HepG2 (cell line): Measurements from ENCODE around the gene TECPR1. TPM values are rescaled to one million over a fixed set of nuclear protein-coding genes. Genes with fewer than 3 reads are reported as not detected.

Experiments used
- BRCA1 ChIP-seq: sonication (generic); formaldehyde crosslinking; IDR thresholded peaks from 2 replicates; pipeline ENCODE4 v1.4.0; 2020; ENCODE audit warnings: missing genetic modification reagents
- CEBPB ChIP-seq: IDR thresholded peaks from 2 replicates; pipeline ENCODE4 v1.6.1; 2011; ENCODE audit warnings: low read depth, low read length, improper control_type of control experiment, borderline replicate concordance
- CERS6 ChIP-seq: sonication (generic); formaldehyde crosslinking; IDR thresholded peaks from 2 replicates; pipeline ENCODE4 v1.5.0; 2020; ENCODE audit warnings: missing genetic modification reagents
- E2F2 ChIP-seq: sonication (generic); formaldehyde crosslinking; IDR thresholded peaks from 2 replicates; pipeline ENCODE4 v1.4.0; 2020; ENCODE audit warnings: missing genetic modification reagents, borderline replicate concordance
- GLI4 ChIP-seq: sonication (generic); formaldehyde crosslinking; IDR thresholded peaks from 2 replicates; pipeline ENCODE4 v1.5.1; 2020; ENCODE audit warnings: missing genetic modification reagents, mild to moderate bottlenecking, moderate library complexity, borderline replicate concordance
- GMEB1 ChIP-seq: sonication (generic); formaldehyde crosslinking; IDR thresholded peaks from 2 replicates; pipeline ENCODE4 v1.5.1; 2020; ENCODE audit warnings: missing genetic modification reagents, mild to moderate bottlenecking, borderline replicate concordance
- HHEX ChIP-seq: IDR thresholded peaks from 2 replicates; pipeline ENCODE4 v1.6.1; 2016; ENCODE audit warnings: control low read depth
- HIVEP1 ChIP-seq: sonication (generic); formaldehyde crosslinking; IDR thresholded peaks from 2 replicates; pipeline ENCODE4 v1.4.0; 2020; ENCODE audit warnings: mild to moderate bottlenecking, missing genetic modification reagents
- HNRNPK ChIP-seq: fragments of 200-400 bp; formaldehyde crosslinking; IDR thresholded peaks from 2 replicates; pipeline ENCODE4 v1.6.1; 2018; ENCODE audit warnings: low read length, low read depth, moderate library complexity, mild to moderate bottlenecking; ENCODE audit not compliant: poor library complexity, severe bottlenecking
- NFIB ChIP-seq: sonication (generic); formaldehyde crosslinking; IDR thresholded peaks from 2 replicates; pipeline ENCODE4 v1.9.0; 2021; ENCODE audit warnings: missing genetic modification reagents, mild to moderate bottlenecking, borderline replicate concordance
- PAX8 ChIP-seq: sonication (generic); formaldehyde crosslinking; IDR thresholded peaks from 2 replicates; pipeline ENCODE4 v1.8.0; 2022; ENCODE audit warnings: mild to moderate bottlenecking, missing genetic modification reagents, borderline replicate concordance
- SIX4 ChIP-seq: sonication (generic); formaldehyde crosslinking; IDR thresholded peaks from 2 replicates; pipeline ENCODE4 v1.4.0; 2020; ENCODE audit warnings: missing genetic modification reagents
- TEAD2 ChIP-seq: sonication (generic); formaldehyde crosslinking; IDR thresholded peaks from 2 replicates; pipeline ENCODE4 v1.9.0; 2021; ENCODE audit warnings: missing genetic modification reagents
- TGIF2 ChIP-seq: IDR thresholded peaks from 2 replicates; pipeline ENCODE4 v1.6.1; 2016; ENCODE audit warnings: control low read depth, missing compliant biosample characterization
- ZBTB37 ChIP-seq: sonication (generic); formaldehyde crosslinking; IDR thresholded peaks from 2 replicates; pipeline ENCODE4 v1.4.0; 2020; ENCODE audit warnings: mild to moderate bottlenecking, missing genetic modification reagents
- ZBTB49 ChIP-seq: sonication (generic); formaldehyde crosslinking; IDR thresholded peaks from 2 replicates; pipeline ENCODE4 v1.4.0; 2020; ENCODE audit warnings: missing genetic modification reagents, borderline replicate concordance
- ZMYM3 ChIP-seq: sonication (generic); formaldehyde crosslinking; IDR thresholded peaks from 2 replicates; pipeline ENCODE4 v1.5.1; 2020; ENCODE audit warnings: mild to moderate bottlenecking, missing genetic modification reagents
- ZNF362 ChIP-seq: sonication (generic); formaldehyde crosslinking; IDR thresholded peaks from 2 replicates; pipeline ENCODE4 v1.4.0; 2020; ENCODE audit warnings: missing genetic modification reagents, mild to moderate bottlenecking, borderline replicate concordance
- ZNF530 ChIP-seq: sonication (generic); formaldehyde crosslinking; IDR thresholded peaks from 2 replicates; pipeline ENCODE4 v1.5.0; 2020; ENCODE audit warnings: low read depth, mild to moderate bottlenecking, missing genetic modification reagents
- ZNF841 ChIP-seq: sonication (generic); formaldehyde crosslinking; IDR thresholded peaks from 2 replicates; pipeline ENCODE4 v1.8.1; 2023; ENCODE audit warnings: missing genetic modification reagents, borderline replicate concordance
- polyA plus RNA-seq, 8 experiments: library from polyadenylated mRNA; depleted of rRNA in 3 of 8; stranded (reverse) in 7 of 8; unstranded in 1 of 8; fragments of >200 nt; fragmentation: Illumina TruSeq in 4 of 8; extraction: Trizol in 4 of 8; gene quantifications; 2 replicates each; pipeline versions ENCODE4 v1.2.1 to v1.2.3, GENCODE V29; 2011 to 2016; ENCODE audit warnings: low read depth in 4 of 8, missing spikeins in 1 of 8, mixed read lengths in 1 of 8; ENCODE audit not compliant: insufficient read depth in 1 of 8
- total RNA-seq, 5 experiments: library from RNA; depleted of rRNA; stranded (reverse); fragments of >200 nt; fragmentation: Illumina TruSeq; extraction: Trizol; gene quantifications; 2 replicates each; pipeline ENCODE4 v1.2.3, GENCODE V29; 2016; ENCODE audit warnings: low read depth in 1 of 5

Gene TECPR1
- total and polyA plus RNA-seq, 2 of the 13 experiments (the other 11 are each of a cell fraction or from before 2014, with no cell fraction given) = 2.3 to 6.3 TPM

GRCh38 chr7:98211676-98212531 is 40.1 kb downstream of the TECPR1 start (continued):
- TF ChIP-seq ZBTB49 (CRISPR knock-in tag) (no peak), HHEX (no peak), ZNF362 (CRISPR knock-in tag) (0 out of 2 replicates have a peak, but pooled peaks have one; percentile 31), TEAD2 (CRISPR knock-in tag) (no peak), HNRNPK (peak; percentile 7), ZNF841 (CRISPR knock-in tag) (no peak), NFIB (no peak), TGIF2 (peak; percentile 66; the same call in 1 of the 2 replicates), SIX4 (CRISPR knock-in tag) (no peak), ZBTB37 (CRISPR knock-in tag) (no peak), ZMYM3 (CRISPR knock-in tag) (peak; percentile 93), E2F2 (no peak), HIVEP1 (CRISPR knock-in tag) (peak; percentile 95), CEBPB (no peak), BRCA1 (CRISPR knock-in tag) (no peak), PAX8 (no peak), ZNF530 (CRISPR knock-in tag) (no peak), CERS6 (no peak), GMEB1 (no peak; the same call in 1 of the 2 replicates), GLI4 (CRISPR knock-in tag) (no peak)
